Ovary (tissue), 9 donors: ENCODE measurements around the gene SLC2A6. TPM values are rescaled to one million over a fixed set of nuclear protein-coding genes. Genes with fewer than 3 reads are reported as not detected.

ENCODE experiments used
- DNase-seq, 5 donors: peaks; one replicate each; pipeline ENCODE4 v3.0.0-alpha.2; 2019 to 2020
- H3K27ac ChIP-seq, 2 donors: fragments of 200-600 bp; one replicate each; pipeline versions ENCODE4 v1.5.1 to v1.8.0; 2019 to 2022
- H3K27me3 ChIP-seq: fragments of 200-600 bp; one replicate; pipeline ENCODE4 v1.8.0; 2022
- H3K36me3 ChIP-seq: fragments of 200-600 bp; sonication (generic); one replicate; pipeline ENCODE4 v1.5.1; 2019
- H3K4me1 ChIP-seq: one replicate; pipeline ENCODE4 v1.8.1; 2013; ENCODE audit warnings: mild to moderate bottlenecking, moderate library complexity; ENCODE audit not compliant: insufficient read depth
- H3K4me3 ChIP-seq: fragments of 200-600 bp; sonication (generic); one replicate; pipeline ENCODE4 v1.5.1; 2017
- H3K9me3 ChIP-seq, 2 donors: fragments of 200-600 bp in 1 of 2; sonication (generic) in 1 of 2; one replicate each; pipeline versions ENCODE4 v1.5.1 to v1.8.1; 2013 to 2019; ENCODE audit warnings: mild to moderate bottlenecking in 1 of 2, moderate library complexity in 1 of 2
- EP300 ChIP-seq: sonication (generic); formaldehyde crosslinking; IDR thresholded peaks from one replicate; pipeline ENCODE4 v1.6.1; 2017; ENCODE audit warnings: antibody characterized with exemption
- POLR2A ChIP-seq: fragments of 450-650 bp; IDR thresholded peaks from one replicate; pipeline ENCODE4 v1.6.1; 2017; ENCODE audit warnings: antibody characterized with exemption, mild to moderate bottlenecking, moderate library complexity
- WGBS, 3 donors: extraction: QIAGEN DNeasy Blood & Tissue Kit in 1 of 3; methylation state at CpG; one replicate each; pipeline versions ENCODE4 v1.1.5 to v1.1.7; 2013 to 2017; 5-methylcytosine and 5-hydroxymethylcytosine counted together
- intact Hi-C, 4 donors: fragments of 100-400 bp; cut with DNase I; formaldehyde crosslinking; loops; one replicate each; pipeline versions ENCODE4 v1.11.0 to v1.15.1; 2022 to 2023
- polyA plus RNA-seq, 2 donors: library from polyadenylated mRNA; stranded (reverse); fragments of 200-250 nt in 1 of 2; fragments of 350-450 nt in 1 of 2; fragmentation: Illumina TruSeq in 1 of 2; extraction: RNeasy Lipid Tissue Mini Kit (QIAGEN cat#74804) in 1 of 2; gene quantifications; one replicate each; pipeline ENCODE4 v1.2.3, GENCODE V29; 2013 to 2014
- total RNA-seq, 7 donors: library from RNA; depleted of rRNA in 2 of 7; stranded (reverse); fragments of >200 nt in 2 of 7; fragmentation: NEBNext Ultra II Directional in 3 of 7; extraction: Animal tissue kit (Norgen Biotek cat#: 25700) in 3 of 7; gene quantifications; one replicate each; pipeline versions ENCODE4 v1.1.0 to v1.2.4, GENCODE V29; 2016 to 2023
- TF ChIP-seq, protein P1 (sequence below), 3 donors: fragments of 450-650 bp in 2 of 3; fragments of 200-600 bp in 1 of 3; IDR thresholded peaks; one replicate each; pipeline versions ENCODE4 v1.5.1 to v1.8.0; 2016 to 2022; ENCODE audit warnings: antibody characterized with exemption in 3 of 3, mild to moderate bottlenecking in 1 of 3
- donor health status: DM: no; HTN: no; CAD: no; lungs with moderate emphysema.
- donor health status: DM: no; HTN: no; CAD: no.
- donor health status: Bipolar disorder and iron deficiency.
- donor health status: DM: yes; HTN: yes; CAD: no.
- donor health status: DM: no; HTN: no; CAD: no.
- donor health status: DM: yes; HTN: yes; CAD: no.

Gene SLC2A6
- total and polyA plus RNA-seq, 9 donors, result 0.37 to 7.4 (median 0.94) TPM

DNA sequence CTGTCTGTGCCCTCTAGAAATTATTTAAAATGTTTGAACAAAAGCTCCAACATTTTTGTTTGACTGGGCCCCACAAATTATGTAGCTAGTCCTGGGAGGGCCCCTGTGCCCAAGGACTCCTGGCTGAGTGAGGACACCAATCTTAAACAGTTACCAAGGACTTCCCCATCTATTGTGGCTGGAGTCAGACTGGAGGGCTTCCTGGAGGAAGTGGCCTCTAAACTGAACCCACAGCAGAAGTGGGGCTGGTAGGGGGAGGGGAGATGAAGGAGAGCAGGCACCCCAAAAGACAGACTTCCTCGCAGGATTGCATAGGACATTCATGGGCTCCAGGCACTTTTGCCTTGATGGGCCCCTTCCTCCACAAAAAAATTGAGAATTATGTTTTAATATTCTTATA, 48.7 kb downstream of the SLC2A6 start:
- Histone ChIP-seq H3K4me3 (no peak overlapping the region), H3K4me1 (peaks cover 1% of the 10 kb centered on the region), H3K36me3 (no peaks in the 10 kb centered on the region), H3K9me3 (no peaks in the 10 kb centered on the region), H3K27me3 (no peaks in the 10 kb centered on the region), H3K27ac (no peak overlapping the region)
- TF ChIP-seq EP300, result no peak
- no peak for TF ChIP-seq POLR2A
- TF ChIP-seq, protein P1, sequence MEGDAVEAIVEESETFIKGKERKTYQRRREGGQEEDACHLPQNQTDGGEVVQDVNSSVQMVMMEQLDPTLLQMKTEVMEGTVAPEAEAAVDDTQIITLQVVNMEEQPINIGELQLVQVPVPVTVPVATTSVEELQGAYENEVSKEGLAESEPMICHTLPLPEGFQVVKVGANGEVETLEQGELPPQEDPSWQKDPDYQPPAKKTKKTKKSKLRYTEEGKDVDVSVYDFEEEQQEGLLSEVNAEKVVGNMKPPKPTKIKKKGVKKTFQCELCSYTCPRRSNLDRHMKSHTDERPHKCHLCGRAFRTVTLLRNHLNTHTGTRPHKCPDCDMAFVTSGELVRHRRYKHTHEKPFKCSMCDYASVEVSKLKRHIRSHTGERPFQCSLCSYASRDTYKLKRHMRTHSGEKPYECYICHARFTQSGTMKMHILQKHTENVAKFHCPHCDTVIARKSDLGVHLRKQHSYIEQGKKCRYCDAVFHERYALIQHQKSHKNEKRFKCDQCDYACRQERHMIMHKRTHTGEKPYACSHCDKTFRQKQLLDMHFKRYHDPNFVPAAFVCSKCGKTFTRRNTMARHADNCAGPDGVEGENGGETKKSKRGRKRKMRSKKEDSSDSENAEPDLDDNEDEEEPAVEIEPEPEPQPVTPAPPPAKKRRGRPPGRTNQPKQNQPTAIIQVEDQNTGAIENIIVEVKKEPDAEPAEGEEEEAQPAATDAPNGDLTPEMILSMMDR (IDR thresholded peaks at IDR 0.05), result no peak
- 90 to 100% (median 96%) methylated on average over 1 of the region's 1 CpG for WGBS, 3 donors
- intact Hi-C loops, result no loop called here
- DNase-seq, result no peak

DNA sequence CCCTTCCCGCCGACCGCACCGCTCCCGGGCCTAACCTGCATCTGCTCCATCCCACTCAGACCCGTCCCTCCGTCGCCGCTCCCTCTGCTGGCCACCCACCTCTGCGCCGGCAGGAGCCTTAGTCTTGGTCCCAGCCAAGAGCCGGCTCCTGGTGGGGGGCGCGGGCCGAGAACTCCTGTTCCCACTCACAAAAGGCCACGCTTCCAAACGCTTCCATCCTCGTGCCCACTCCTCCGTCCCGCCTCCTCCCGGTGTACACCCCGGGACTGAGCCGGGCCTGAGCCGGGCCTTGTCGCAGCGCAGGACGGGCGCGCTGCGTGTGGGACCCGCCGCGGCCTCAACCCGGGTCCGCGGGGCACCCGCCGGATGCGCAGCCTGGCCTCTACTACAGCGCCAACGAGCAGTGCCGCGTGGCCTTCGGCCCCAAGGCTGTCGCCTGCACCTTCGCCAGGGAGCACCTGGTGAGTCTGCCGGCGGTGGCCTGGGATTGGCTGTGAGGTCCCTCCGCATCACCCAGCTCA, 49.2 kb downstream of the SLC2A6 start:
- DNase-seq, result no peak
- Histone ChIP-seq H3K27ac (no peak overlapping the region), H3K4me3 (no peak overlapping the region), H3K36me3 (no peaks in the 10 kb centered on the region), H3K4me1 (peaks cover 1% of the 10 kb centered on the region), H3K27me3 (no peaks in the 10 kb centered on the region), H3K9me3 (no peaks in the 10 kb centered on the region)
- 26 to 38% (median 38%) methylated on average over 44 to 49 of the region's 49 CpGs for WGBS, 3 donors
- intact Hi-C loops, result no loop called here
- TF ChIP-seq, protein P1 (IDR thresholded peaks at IDR 0.05), result no peak
- TF ChIP-seq EP300 (no peak), POLR2A (no peak)

DNA sequence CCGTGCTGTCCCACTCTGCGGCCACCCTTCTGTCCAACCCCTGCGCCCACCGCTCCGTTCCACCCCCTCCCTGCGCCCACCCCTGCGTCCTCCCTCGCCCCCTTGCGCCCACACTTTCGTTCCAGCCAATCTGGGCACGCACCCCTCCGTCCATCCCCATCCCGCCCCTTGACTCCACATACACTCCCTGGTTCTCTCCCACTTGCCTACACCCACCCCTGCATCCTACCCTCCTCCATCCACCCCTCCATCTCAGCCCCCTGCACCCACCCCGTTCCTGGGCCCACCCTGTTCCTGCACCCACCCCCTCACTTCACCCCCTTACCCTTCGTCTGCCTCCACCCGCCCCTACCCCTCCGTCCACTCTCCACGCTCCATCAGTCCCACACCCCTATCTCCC, 49.7 kb downstream of the SLC2A6 start:
- intact Hi-C loops, result no loop called here
- H3K27me3 ChIP-seq, result no peaks in the 10 kb centered on the region
- no peak for DNase-seq
- WGBS, 3 donors, result 2 to 8% (median 6%) methylated on average over 13 to 18 of the region's 18 CpGs
- H3K36me3 ChIP-seq, result no peaks in the 10 kb centered on the region
- no peaks in the 10 kb centered on the region for H3K9me3 ChIP-seq
- no peak for TF ChIP-seq POLR2A
- no peak overlapping the region for H3K4me3 ChIP-seq
- no peak overlapping the region for H3K27ac ChIP-seq
- H3K4me1 ChIP-seq, result peaks cover 1% of the 10 kb centered on the region

DNA sequence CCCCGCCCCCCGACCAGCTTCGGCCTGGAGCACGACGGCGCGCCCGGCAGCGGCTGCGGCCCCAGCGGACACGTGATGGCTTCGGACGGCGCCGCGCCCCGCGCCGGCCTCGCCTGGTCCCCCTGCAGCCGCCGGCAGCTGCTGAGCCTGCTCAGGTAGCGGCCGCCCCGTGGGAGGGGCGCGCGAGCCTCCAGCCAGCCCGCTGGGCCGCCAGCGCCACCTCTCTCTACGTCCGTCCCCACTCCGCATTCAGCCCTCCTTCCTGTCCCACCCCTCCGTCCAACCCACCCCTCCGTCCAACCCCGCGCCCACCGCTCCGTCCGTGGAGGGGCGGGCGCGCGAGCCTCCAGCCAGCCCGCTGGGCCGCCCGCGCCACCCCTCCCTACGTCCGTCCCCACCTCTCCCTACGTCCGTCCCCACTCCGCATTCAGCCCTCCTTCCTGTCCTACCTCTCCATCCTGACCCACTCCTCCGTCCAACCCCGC, 50.2 kb downstream of the SLC2A6 start:
- 1 to 2% (median 1%) methylated on average over 36 to 57 of the region's 57 CpGs for WGBS, 3 donors
- intact Hi-C loops, result no loop called here
- Histone ChIP-seq H3K27ac (no peak overlapping the region), H3K36me3 (no peaks in the 10 kb centered on the region), H3K9me3 (no peaks in the 10 kb centered on the region), H3K27me3 (no peaks in the 10 kb centered on the region), H3K4me3 (no peak overlapping the region), H3K4me1 (peaks cover 1% of the 10 kb centered on the region)
- no peak for TF ChIP-seq POLR2A
- no peak for TF ChIP-seq EP300
- TF ChIP-seq, protein P1 (IDR thresholded peaks at IDR 0.05), result no peak
- DNase-seq, result no peak

DNA sequence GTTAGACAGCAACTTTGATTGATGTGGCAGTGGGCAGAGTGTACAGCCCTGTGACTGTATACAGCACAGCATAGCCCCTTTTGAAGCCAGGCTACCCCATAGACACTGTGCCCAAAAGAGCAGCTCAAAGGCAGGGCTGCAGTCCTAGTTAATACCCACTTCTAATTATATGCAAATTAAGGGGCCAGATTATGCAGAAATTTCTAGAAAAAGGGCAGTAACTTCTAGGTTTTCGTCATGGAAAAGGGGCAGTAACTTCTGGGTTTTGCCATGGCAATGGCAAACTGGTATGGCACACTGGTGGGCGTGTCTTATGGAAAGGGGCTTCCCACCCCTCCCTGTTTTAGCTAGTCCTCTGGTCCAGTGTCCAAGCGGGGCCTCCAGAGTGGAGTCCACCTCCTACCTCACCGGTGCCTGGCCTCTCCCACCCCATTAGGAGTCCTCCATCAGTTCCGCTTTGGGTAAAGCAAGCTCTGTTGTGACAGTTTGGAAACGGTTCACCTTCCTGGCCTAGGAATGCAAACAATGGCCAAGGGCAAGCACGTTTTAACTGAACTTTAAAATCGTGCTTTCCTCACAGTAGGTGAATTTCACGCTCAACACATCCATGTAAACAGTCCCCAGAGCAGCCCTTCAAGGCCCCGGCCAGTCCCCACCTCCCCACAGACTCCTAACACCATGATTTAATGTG, 51.1 kb downstream of the SLC2A6 start:
- no peak overlapping the region for H3K27ac ChIP-seq

More for the DNA sequence above, 51.1 kb downstream of the SLC2A6 start:
- no peak overlapping the region for H3K4me3 ChIP-seq
- H3K4me1 ChIP-seq, result peaks cover 1% of the 10 kb centered on the region
- H3K9me3 ChIP-seq, result no peaks in the 10 kb centered on the region
- DNase-seq, result no peak
- TF ChIP-seq EP300, result no peak
- TF ChIP-seq, protein P1 (IDR thresholded peaks at IDR 0.05), result no peak
- no peak for TF ChIP-seq POLR2A
- no peaks in the 10 kb centered on the region for H3K36me3 ChIP-seq
- intact Hi-C loops, result no loop called here
- 54 to 61% (median 58%) methylated on average over 10 of the region's 10 CpGs for WGBS, 3 donors
- H3K27me3 ChIP-seq, result no peaks in the 10 kb centered on the region
